Keratinocyte (primary cell): Measurements from ENCODE around the gene PLPP1. TPM values are rescaled to one million over a fixed set of nuclear protein-coding genes. Genes with fewer than 3 reads are reported as not detected.

Source experiments
- DNase-seq: peaks from one replicate; pipeline ENCODE4 v3.0.0-alpha.2; 2011; ENCODE audit warnings: low read depth, missing footprints, low spot score
- FAIRE-seq: peaks from 2 replicates; lab custom pipeline; 2011; peaks lifted over from hg19 to GRCh38; lab: Jason Lieb, UNC
- H2AFZ ChIP-seq: 2 replicates; pipeline ENCODE4 v1.6.0; 2012; ENCODE audit warnings: low read length, control low read depth, inconsistent platforms; ENCODE audit not compliant: control insufficient read depth
- H3K27ac ChIP-seq: 2 replicates; pipeline ENCODE4 v1.5.1; 2011; ENCODE audit warnings: low read length; ENCODE audit not compliant: control insufficient read depth, insufficient read depth
- H3K27me3 ChIP-seq: 3 replicates; pipeline ENCODE4 v1.6.0; 2011; ENCODE audit warnings: low read length; ENCODE audit not compliant: control insufficient read depth, insufficient read depth; ENCODE audit errors: extremely low read depth
- H3K36me3 ChIP-seq, 2 experiments: 2 replicates in 1 of 2; 3 replicates in 1 of 2; pipeline ENCODE4 v1.5.1; 2011; ENCODE audit warnings: low read length in 2 of 2, mild to moderate bottlenecking in 1 of 2; ENCODE audit not compliant: control insufficient read depth in 2 of 2, insufficient read depth in 2 of 2; ENCODE audit errors: extremely low read depth in 1 of 2
- H3K4me1 ChIP-seq: 3 replicates; pipeline ENCODE4 v1.5.1; 2011; ENCODE audit warnings: low read length; ENCODE audit not compliant: control insufficient read depth, insufficient read depth; ENCODE audit errors: extremely low read depth
- H3K4me2 ChIP-seq: 3 replicates; pipeline ENCODE4 v1.6.0; 2011; ENCODE audit warnings: low read depth, low read length; ENCODE audit not compliant: control insufficient read depth, insufficient read depth; ENCODE audit errors: extremely low read depth
- H3K4me3 ChIP-seq, 3 experiments: fragments of 200-600 bp in 1 of 3; sonication (generic) in 1 of 3; 2 replicates in 2 of 3; 3 replicates in 1 of 3; pipeline ENCODE4 v1.5.1; 2011 to 2016; ENCODE audit warnings: low read length in 3 of 3, mild to moderate bottlenecking in 3 of 3, control low read depth in 2 of 3, inconsistent platforms in 1 of 3, low read depth in 1 of 3, mixed read lengths in 1 of 3, mixed run types in 1 of 3, moderate library complexity in 1 of 3; ENCODE audit not compliant: control insufficient read depth in 2 of 3, insufficient read depth in 2 of 3; ENCODE audit errors: extremely low read depth in 1 of 3
- H3K79me2 ChIP-seq: 2 replicates; pipeline ENCODE4 v1.6.0; 2012; ENCODE audit warnings: low read length; ENCODE audit not compliant: control insufficient read depth, insufficient read depth
- H3K9ac ChIP-seq: 3 replicates; pipeline ENCODE4 v1.6.0; 2011; ENCODE audit warnings: low read length; ENCODE audit not compliant: control insufficient read depth, insufficient read depth; ENCODE audit errors: extremely low read depth
- H3K9me1 ChIP-seq: 3 replicates; pipeline ENCODE4 v1.6.0; 2011; ENCODE audit warnings: low read length; ENCODE audit not compliant: control insufficient read depth, insufficient read depth; ENCODE audit errors: extremely low read depth
- H3K9me3 ChIP-seq: 2 replicates; pipeline ENCODE4 v1.5.1; 2012; ENCODE audit warnings: low read depth, low read length; ENCODE audit not compliant: control insufficient read depth
- H4K20me1 ChIP-seq: 3 replicates; pipeline ENCODE4 v1.6.0; 2011; ENCODE audit warnings: low read length; ENCODE audit not compliant: control insufficient read depth, insufficient read depth; ENCODE audit errors: extremely low read depth
- EZH2 ChIP-seq: IDR thresholded peaks from one replicate; pipeline ENCODE4 v1.6.1; 2012; ENCODE audit warnings: inconsistent platforms, mild to moderate bottlenecking, low read length, moderate library complexity
- dilution Hi-C: fragments of 300-500 bp; cut with MboI; formaldehyde crosslinking; loops from one replicate; pipeline ENCODE4 v1.7.0; 2020; ENCODE audit warnings: low sequenced_read_pairs; ENCODE audit not compliant: extremely low pct_ligation_motif_present
- polyA plus RNA-seq, 5 experiments: library from polyadenylated mRNA; depleted of rRNA in 3 of 5; stranded (reverse) in 3 of 5; stranded (forward) in 1 of 5; unstranded in 1 of 5; fragments of >200 nt; gene quantifications; 1 replicate in 1 of 5; 2 replicates in 3 of 5; 3 replicates in 1 of 5; pipeline versions ENCODE4 v1.2.1 to v1.2.3, GENCODE V29; 2011 to 2012; ENCODE audit warnings: missing spikeins in 2 of 5, low read depth in 1 of 5, low replicate concordance in 1 of 5
- TF ChIP-seq, protein P1 (sequence below), 3 experiments: IDR thresholded peaks in 1 of 3; conservative IDR thresholded peaks in 1 of 3; optimal IDR thresholded peaks in 1 of 3; 2 replicates in 2 of 3; 3 replicates in 1 of 3; pipeline versions ENCODE3 to v1.5.1; 2011; ENCODE audit warnings: low read length in 3 of 3, mild to moderate bottlenecking in 3 of 3, moderate library complexity in 2 of 3, control low read depth in 1 of 3, inconsistent platforms in 1 of 3; ENCODE audit not compliant: insufficient read depth in 2 of 3; ENCODE audit errors: extremely low read depth in 1 of 3

Gene PLPP1
- polyA plus RNA-seq, 1 donor (not counting 4 experiments of a cell fraction or from before 2014, with no cell fraction given), result 13.2 TPM

DNA sequence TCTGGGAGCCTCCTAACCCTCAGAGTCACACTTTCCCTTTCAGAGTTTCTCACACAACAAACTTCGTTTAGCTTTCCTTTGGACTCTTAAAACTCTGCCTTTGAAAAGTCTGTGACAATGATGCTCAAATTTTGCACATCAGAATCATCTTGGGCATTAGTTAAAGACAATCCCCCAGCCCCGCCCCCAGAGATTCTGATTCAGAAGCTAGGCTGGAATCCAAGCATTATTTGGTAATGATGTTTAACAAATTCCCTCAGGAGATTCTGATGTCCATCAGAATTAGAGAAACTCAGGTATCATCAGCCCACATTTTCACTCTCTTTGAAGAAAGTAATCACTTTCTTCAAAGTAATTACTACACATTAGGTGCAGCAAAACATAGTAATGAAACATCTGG is 9.6 kb upstream of the PLPP1 start:
- FAIRE-seq (peak; percentile 5), DNase-seq (no peak)
- Histone ChIP-seq H3K36me3 (no peaks in the 10 kb centered on the region), H3K79me2 (no peaks in the 10 kb centered on the region), H2AFZ (no peak overlapping the region), H3K9me1 (no peaks in the 10 kb centered on the region), H3K4me1 (no peaks in the 10 kb centered on the region), H3K4me3 (no peak overlapping the region), H4K20me1 (no peaks in the 10 kb centered on the region), H3K9me3 (no peaks in the 10 kb centered on the region), H3K27ac (no peak overlapping the region), H3K4me2 (no peak overlapping the region), H3K27me3 (no peaks in the 10 kb centered on the region), H3K9ac (no peak overlapping the region)
- dilution Hi-C loops, result no loop called here
- no peak for TF ChIP-seq EZH2
- TF ChIP-seq, protein P1, sequence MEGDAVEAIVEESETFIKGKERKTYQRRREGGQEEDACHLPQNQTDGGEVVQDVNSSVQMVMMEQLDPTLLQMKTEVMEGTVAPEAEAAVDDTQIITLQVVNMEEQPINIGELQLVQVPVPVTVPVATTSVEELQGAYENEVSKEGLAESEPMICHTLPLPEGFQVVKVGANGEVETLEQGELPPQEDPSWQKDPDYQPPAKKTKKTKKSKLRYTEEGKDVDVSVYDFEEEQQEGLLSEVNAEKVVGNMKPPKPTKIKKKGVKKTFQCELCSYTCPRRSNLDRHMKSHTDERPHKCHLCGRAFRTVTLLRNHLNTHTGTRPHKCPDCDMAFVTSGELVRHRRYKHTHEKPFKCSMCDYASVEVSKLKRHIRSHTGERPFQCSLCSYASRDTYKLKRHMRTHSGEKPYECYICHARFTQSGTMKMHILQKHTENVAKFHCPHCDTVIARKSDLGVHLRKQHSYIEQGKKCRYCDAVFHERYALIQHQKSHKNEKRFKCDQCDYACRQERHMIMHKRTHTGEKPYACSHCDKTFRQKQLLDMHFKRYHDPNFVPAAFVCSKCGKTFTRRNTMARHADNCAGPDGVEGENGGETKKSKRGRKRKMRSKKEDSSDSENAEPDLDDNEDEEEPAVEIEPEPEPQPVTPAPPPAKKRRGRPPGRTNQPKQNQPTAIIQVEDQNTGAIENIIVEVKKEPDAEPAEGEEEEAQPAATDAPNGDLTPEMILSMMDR (optimal IDR thresholded peaks at IDR 0.05 in 1 of 3, IDR thresholded peaks at IDR 0.05 in 1 of 3, conservative IDR thresholded peaks at IDR 0.05 in 1 of 3; ENCODE audit: extremely low read depth in 1 of 3, insufficient read depth in 2 of 3, low read length in 3 of 3), result no peak

DNA sequence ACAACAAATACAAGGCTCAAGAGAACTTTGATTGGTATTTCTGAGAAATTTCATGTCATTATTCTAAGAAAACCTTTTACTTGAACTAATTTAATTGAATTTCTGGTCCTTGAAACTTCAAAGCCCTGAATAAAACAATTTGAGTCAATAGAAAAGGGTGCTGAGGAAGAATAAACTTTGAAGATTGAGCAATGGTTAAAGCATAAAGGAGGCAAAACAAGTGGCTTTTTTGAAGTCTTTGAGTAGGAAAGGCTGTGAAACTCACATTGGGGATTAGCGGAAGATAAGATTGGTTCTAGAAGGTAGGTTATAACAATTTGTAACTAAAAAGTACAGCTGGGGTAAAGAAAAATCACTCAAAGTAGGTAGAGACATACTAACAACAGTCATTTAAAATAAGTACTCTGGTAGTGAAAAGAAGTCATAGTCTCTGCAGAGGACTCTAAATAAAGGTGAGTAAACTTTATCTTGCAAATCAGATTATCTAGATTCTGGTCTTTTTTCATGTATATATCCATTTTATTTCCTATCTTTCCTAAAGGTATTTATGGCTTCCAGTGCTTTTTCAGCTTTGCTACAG is 6.4 kb upstream of the PLPP1 start:
- dilution Hi-C loops, result no loop called here
- Histone ChIP-seq H3K27ac (no peak overlapping the region), H3K4me2 (no peak overlapping the region), H3K27me3 (no peaks in the 10 kb centered on the region), H3K9me1 (no peaks in the 10 kb centered on the region), H3K79me2 (no peaks in the 10 kb centered on the region), H3K9ac (no peak overlapping the region), H3K9me3 (no peaks in the 10 kb centered on the region), H2AFZ (no peak overlapping the region), H4K20me1 (no peaks in the 10 kb centered on the region), H3K36me3 (no peaks in the 10 kb centered on the region), H3K4me1 (no peaks in the 10 kb centered on the region), H3K4me3 (no peak overlapping the region)
- FAIRE-seq (no peak), DNase-seq (no peak)
- TF ChIP-seq EZH2, result no peak
- TF ChIP-seq, protein P1 (optimal IDR thresholded peaks at IDR 0.05 in 1 of 3, IDR thresholded peaks at IDR 0.05 in 1 of 3, conservative IDR thresholded peaks at IDR 0.05 in 1 of 3; ENCODE audit: extremely low read depth in 1 of 3, insufficient read depth in 2 of 3, low read length in 3 of 3), result no peak
